Ecto neural progenitor cell (in vitro differentiated cells): ENCODE measurements around the gene PMEPA1.

Experiments
- DNase-seq: peaks from one replicate; pipeline ENCODE4 v3.0.0-alpha.2; 2018; ENCODE audit warnings: low spot score

The PMEPA1 gene

DNA sequence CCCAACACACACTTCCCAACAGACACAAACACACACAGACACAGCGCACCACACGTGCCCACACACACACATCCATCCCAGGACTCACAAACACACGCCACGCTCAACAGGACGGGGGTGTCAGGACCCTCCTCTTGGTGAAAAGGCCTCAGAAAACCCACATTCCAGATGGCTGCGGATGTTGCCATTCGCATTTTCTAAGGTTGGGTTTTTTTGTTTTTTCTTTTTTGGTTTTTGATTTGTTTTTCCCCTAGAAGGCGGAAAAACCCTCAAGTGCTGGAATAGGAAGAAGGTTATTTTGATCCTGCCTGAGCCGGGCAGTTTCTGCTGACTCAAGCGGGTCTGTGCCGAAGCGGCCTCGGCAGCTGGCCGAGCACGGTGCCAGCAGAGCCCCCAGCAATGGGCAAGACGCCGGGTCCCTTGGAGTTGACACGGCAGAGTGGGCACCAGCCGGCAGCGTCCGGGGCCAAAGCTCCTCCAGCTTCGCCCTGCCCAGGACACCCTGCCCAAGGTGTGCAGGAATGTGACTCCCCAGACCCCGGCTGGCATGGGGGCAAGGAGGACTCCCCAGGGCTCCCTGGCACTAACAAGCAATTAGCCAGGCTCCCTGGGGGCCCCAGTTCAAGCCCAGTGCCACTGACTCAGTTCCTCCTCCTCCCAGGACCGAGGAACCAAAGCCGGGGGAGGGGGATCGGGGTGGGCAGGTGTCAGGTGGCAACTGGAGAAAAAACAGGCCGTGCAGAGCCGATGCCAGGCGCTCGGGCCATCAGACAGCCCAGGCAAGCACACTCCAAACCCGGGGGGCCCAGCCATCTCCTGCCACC is 48.7 kb downstream of the PMEPA1 start:
- DNase-seq: peak; percentile 42

GRCh38 chr20:57660181-57660921 is 49.5 kb downstream of the PMEPA1 start:
- no peak for DNase-seq

GRCh38 chr20:57659517-57660180 is 50.2 kb downstream of the PMEPA1 start:
- peak; percentile 45 for DNase-seq

DNA sequence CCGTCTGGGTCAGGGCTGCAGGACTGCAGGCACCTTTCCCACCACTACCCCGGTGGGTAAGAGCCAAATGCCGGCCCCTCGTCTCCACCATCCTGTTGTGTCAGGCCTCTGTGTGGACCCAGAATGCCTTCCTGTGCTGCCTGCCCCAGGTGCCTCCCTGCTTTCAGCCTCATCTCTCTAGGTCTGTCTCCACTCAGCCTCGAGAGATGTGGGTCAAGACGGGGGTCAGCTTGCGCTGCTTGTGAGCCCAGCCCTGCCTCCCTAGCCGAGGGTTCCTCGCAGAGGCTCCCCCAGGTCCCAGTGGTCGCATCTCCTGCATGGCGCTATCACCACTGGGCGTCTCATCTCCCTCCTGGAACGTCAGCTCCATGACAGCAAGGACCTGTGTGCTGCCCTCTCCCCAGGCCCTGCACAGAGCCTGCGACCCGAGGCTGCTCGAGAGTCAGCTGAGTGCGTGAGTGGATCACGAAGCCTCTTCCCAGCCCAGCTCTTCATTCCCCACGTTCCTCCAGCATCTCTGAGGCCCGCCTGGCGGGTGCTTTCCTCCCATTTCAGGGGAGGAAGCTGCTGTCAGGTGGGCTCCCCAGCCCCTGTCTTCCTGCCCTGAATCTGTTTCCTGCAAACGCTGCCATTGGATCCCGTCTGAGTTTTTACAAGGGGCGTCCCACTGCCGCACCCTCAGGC is 50.8 kb downstream of the PMEPA1 start:
- peak; percentile 37 for DNase-seq

DNA sequence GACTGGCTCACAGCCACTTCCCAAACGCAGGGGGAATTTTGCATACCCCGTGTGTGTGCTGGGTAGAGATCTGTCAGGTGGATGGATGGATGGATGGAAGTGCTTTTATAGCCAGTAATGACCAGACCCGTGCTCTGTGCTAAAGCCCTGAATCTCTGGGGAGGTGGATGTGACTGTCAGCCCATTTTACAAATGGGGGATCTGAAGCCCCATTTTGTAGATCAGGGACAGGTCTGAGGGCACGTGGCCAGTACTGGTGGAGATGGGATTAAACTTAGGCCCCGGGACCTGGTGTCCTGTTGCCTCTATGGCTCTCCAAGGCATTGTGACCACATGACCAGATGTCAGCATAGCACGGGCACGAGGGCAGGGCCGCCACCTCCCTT is 51.4 kb downstream of the PMEPA1 start:
- DNase-seq: no peak

DNA sequence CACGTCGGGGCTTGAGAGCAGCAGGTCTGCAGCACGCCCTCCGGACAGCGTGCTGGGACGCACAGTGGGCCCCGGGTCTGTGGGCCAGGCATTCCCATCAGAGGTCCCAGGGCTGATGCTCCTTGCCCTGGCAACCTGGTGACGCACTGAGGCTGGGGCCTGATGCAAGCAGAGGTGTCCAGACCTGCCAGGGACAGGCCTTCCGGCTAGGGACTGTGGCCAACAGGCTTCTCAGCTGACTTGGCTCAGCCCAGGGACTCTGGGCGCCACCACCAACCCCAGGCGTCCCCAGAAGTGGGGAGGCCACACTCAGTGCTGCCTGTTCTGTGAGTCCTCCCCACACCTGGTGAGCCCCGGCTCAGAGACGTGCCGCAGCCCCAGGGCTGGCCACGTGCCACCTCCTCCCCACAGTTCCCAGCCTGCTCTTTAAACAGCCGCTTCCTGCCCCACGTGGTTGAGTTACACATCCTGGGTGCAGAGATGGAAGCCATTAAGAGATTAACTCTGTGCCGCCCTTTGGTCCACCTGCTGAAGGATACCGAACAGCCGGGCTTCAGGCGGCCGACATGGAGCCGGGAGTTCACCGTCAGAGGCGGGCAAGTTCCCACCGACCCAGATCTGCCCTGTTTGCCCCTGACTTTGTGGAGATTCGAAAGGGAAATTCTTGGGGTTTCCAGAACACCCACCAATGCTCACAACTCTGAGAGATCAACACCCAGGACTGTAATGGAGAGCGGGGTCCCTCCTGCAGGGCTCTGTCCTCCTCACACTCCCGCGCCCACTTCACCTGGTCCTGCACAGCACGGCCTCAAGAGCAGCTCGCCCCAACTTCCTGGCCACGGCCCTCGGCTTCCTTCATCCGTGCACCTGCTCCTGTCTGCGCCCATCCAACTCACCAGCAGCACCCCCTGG is 52.0 kb downstream of the PMEPA1 start:
- peak; percentile 39 for DNase-seq

DNA sequence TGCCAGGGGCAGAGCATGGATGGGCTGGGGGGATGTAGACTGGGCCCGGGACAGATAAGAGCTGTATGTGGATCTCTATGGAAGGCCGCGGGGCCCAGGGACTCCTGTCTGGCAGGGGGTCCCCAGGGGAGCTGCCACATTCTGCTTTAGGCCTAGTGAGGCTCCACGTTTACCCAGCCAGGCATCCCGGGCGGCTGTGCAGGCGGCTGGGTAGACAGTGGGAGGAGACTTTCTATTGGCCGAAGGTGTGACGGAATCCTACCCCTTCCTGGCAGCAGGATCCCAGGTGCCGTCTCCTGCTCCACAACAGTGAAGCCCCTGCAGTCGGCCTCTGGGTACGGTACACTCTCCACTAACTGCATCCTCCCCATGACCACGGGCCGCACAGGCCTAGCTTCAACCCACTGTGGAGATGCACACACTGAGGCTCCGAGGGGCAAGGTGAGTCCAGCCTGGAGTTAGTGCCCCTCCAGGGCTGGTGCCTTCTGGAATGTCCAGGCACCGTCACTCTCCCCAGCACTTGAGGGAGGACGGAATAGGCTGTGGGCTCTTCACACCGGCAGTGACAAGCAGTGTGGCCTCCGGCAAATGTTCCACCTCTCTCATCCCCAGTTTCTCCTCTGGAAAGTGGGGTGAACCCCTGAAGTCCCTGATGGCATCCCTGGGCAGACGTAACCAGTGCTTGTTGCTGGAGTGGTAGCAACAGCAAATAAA is 52.8 kb downstream of the PMEPA1 start:
- DNase-seq: peak; percentile 41

DNA sequence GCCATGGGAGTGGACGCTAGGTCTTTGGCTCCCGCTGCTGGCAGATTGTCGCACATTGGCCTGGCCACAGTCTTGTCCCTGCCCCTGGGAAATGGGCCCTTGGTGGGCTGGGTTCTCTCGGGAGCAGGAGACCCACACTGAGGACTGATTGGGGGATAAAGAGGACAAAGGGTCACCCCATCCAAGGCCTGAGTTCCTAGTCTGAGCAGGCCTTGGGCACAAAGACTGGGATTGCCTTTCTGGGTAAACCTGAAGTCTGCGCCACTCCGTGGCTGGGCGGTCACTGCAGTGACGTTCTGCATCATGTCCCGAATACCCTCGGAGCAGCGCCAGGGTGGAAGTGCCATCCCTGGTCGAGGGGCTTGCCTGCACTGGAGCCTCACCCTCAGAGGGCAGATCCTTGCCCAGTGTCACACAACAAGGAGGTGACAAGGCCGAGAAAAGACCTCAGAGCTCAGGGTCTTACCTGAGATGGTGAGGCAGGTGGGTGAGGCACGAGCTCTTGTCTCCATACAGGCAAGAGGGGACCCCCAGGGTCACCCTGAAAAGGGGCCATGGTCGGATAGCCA is 53.5 kb downstream of the PMEPA1 start:
- peak; percentile 34 for DNase-seq

DNA sequence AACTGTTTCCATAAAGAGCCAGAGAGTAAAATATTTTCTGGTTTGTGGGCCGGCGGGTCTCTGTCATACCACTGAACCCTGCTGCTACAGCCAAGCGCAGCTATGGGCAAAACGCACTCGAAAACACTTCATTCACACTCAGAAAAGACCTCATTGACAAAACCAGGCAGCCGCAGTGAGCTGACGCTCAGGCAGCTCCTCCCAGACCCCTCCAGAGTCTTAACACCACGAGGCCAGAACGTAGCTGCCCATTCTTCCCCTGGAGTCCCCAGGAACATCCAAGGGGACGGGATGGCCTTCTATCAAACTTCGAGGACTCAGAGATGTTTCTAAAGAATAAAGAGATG is 54.0 kb downstream of the PMEPA1 start:
- DNase-seq: peak; percentile 31

DNA sequence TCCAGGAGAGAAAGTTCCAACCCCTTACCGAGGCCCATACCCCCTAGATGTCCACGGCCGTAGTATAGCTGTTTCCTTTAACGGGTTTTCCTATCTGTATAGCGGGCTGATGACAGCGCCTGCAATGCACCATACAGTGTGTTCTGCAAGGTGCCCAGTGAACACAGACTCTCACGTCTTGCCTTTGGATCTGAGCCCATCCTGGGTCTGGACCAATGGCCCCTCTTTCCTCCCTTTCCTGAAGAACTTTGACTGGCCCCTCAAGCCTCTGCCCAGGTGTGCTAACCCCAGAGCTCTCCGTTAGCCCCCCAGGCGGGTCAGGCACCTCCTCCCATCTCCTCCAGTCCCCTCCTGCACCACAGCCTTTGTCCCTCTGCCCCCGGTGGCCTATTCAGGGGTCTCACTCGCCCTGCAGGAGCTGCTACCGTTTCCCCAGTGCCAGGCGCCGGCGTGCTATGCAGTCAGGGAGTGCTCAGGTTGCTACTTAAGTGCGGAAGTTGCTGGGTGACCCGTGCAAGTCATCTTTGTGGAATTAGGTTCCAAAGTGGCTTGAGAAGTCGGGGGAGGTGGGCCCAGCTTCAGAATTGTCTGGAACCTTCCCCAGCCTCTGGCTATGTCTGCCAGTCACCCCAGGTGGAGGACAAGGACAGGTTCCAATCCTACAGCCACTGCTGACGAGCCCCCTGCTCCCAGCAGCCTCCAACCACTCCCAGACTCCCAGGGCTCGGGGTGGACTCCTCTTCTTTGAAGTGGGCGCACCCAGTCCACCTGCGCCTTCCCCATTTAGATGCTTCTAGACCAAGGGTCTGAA is 54.6 kb downstream of the PMEPA1 start:
- DNase-seq: peak; percentile 48

- DNase-seq: peak; percentile 63
These were observed 55.3 kb downstream of the PMEPA1 start for GRCh38 chr20:57654363-57654997.

DNA sequence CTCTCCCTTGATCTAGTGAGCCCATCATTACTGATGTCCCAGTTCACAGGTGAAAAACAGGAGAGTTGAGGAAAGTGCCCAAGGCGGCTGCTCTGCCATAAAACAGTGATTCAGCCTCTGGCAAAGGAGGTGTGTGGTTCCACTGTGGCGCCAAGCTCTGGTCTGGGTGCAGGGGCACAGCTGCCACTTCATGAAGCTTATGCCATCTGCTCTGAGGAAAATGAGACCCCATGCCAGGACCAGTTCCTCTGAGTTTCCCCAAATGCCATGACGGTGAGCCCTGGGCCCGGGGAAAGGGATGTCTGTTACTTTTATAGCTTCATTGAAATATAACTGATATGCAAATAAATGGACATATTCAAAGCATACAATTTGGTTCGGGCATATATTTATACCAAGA is 55.9 kb downstream of the PMEPA1 start:
- DNase-seq: no peak

GRCh38 chr20:57653546-57653900 is 56.3 kb downstream of the PMEPA1 start:
- DNase-seq: no peak

DNA sequence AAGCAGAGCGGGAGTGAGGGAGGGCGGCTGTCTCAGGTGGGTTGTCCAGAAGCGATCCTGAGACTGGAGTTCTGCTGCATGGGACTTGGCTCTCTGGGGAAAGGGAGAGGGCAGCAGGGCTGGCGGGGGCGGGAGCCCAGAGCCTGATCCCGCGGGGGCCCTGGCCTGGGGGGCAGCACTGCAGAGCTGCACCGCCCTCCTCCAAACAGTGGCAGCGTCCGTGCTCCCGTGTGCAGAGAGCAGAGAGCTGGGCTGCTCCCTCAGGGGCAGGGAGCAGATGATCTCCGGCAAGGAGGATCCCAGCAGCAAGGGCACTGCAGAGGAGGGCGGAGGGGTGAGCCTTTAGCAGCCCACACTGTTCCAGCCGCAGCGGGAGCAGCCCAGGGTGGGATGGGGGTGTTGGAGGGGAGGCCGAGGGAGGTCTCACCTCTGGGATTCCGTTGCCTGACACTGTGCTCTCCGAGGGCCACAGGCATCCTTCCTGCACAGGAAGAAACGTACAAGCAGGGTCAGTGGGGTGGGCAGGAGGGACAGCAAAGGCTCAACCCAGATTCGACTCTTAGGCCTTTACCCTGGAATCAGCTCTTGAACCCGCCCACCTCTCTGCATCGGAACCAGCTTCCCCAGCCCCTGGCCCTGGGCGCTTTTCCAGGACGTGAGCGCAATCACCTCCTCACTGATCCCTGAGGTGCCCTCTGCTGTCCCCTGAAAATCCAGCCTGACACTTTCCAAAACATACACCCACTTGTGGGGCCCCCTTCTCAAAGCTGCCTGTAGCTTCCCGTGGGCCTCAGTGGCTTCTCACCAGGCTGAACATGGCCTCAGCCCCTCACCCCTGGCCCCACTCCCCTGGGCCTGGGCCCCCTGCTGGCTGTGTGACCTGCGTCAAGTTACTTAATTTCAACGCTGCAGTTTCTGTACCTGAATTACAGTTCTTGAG is 56.9 kb downstream of the PMEPA1 start:
- DNase-seq: peak; percentile 49

DNA sequence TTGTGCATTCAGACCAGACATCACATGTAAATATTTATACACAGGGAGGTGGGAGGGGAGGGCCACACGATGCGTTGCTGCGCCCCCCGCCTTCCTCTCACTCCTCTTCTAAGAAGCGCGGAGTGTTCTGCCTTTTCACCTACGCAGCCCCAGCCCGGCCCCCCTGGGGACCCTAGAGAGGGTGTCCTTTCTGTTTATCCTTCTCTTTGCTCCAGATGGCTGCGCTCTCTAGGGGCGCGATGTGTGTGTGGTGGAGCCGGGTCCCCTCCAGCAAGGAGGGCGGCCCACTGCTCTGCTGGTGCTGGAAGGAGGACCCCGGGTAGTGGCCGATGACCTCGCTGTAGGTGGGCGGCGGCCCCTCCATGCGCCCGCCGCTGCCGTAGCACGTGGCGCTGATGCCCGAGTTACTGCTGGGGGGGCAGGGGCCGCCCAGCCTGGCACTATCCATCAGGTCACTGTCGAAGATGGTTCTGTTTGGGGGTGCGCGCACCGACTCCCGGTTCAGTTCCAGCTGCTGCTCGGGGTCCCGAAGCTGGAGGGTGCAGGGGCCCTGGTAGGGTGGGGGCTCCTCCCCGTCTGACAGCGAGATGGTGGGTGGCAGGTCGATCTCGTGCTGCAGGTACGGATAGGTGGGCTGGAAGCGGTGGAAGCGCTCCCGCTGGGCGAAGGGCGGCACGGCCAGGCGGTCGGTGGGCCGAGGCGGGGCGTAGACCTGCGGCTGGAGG is 57.8 kb downstream of the PMEPA1 start:
- DNase-seq: peak; percentile 33

DNA sequence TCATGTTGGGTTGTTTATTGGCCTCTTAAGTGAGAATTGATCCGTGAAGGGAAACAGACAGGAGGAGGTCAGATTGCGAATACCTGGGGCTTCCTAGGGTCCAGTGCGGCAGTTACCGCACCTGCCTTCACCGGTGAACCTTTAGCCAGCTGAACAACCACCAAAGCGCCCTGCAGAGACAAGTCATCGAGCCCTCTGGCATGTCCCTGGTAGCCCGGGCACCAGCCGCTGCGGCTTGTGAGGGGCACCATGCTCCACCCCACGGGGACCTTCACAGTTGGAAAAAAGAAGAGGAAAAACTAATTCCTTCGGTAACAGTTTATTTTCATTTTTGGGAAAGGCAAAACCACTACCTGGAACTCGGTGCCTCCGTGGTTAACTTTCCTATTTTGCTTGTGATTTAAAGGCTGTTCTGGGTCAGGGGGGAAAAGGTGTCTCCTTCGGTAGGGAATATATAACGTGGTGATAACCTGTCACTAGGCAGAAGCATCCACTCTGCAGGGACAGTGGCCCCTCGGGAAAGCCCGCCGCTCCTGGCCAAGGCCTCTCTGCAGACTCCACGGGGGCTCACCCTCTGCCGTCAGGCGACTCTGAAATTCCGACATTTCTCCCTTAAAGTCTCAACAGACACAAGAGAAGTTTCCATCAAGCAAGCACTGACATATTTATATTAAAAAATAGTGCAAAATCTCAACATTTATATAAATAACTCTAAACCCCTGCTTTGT is 58.9 kb downstream of the PMEPA1 start:
- DNase-seq: no peak

- no peak for DNase-seq
These were observed 59.5 kb downstream of the PMEPA1 start for GRCh38 chr20:57650266-57650665.
